Breast epithelium (tissue), 3 donors: Measurements from ENCODE around the gene ATF5.

Experiments used
- CTCF ChIP-seq, 3 donors: fragments of 450-650 bp; IDR thresholded peaks; one replicate each; pipeline ENCODE4 v1.5.1; 2016 to 2017; ENCODE audit warnings: antibody characterized with exemption in 3 of 3, mild to moderate bottlenecking in 3 of 3, moderate library complexity in 3 of 3
- POLR2A ChIP-seq: fragments of 450-650 bp; IDR thresholded peaks from one replicate; pipeline ENCODE4 v1.6.1; 2016; ENCODE audit warnings: antibody characterized with exemption, mild to moderate bottlenecking, moderate library complexity
- POLR2AphosphoS5 ChIP-seq, 3 donors: sonication (generic); formaldehyde crosslinking; IDR thresholded peaks; one replicate each; pipeline ENCODE4 v1.6.1; 2017; ENCODE audit warnings: antibody characterized with exemption in 3 of 3

- TF ChIP-seq POLR2A: no peak
- TF ChIP-seq CTCF (IDR thresholded peaks at IDR 0.05): peak; percentile 89 to 97 (median 90)
- peak in 1 of 3 donors; percentile 26 for TF ChIP-seq POLR2AphosphoS5 (IDR thresholded peaks at IDR 0.05)
These were observed 8.9 kb downstream of the ATF5 start for GRCh38 chr19:49937750-49938381.
